Camera-type eye (tissue), 1 donor: Measurements from ENCODE around the gene CHRND. TPM values are rescaled to one million over a fixed set of nuclear protein-coding genes. Genes with fewer than 3 reads are reported as not detected.

Source experiments
- total RNA-seq: library from RNA; depleted of rRNA; stranded (reverse); fragments of >200 nt; gene quantifications from one replicate; pipeline ENCODE4 v1.2.3, GENCODE V29; 2014

CHRND gene
- 3.9 TPM for total RNA-seq

DNA sequence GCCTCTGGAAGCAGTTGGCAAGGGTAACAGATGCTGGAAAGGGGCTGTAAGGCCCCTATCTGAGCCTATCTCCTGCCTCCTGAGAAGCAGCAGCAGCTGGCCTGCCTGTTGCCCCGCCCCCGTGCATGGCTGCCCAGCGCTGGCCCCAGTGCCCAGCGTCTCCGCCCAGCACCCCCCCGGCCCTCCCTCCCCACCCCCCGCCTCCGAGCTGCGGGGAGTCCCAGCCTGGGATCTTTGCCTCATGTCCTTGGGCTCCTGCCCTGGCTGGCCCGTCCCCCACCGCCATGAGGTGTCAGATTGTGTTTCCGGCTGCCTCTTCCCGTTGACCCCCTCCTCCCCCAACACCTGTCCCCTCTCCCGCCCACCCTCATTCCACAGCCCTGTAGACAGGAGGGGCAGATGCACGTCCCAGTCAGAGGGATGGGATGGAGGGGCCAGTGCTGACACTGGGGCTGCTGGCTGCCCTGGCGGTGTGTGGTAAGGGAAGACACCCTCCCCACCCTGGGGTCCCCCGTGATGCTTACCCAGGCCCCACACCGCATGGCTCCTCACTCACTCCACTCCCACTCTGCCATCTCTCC, at the start of gene CHRND:
Gene CHRND (plus strand): TSS at position 370 of the 581 bp plus-strand sequence. CDS start 56 bp downstream, at position 426.

GRCh38 chr2:232487385-232488096, 38.4 kb upstream of the CHRND start, which contains the start of gene ECEL1:
ECEL1 (minus strand) TSS chr2:232487834; CDS start chr2:232486653, 1,181 bp downstream.

DNA sequence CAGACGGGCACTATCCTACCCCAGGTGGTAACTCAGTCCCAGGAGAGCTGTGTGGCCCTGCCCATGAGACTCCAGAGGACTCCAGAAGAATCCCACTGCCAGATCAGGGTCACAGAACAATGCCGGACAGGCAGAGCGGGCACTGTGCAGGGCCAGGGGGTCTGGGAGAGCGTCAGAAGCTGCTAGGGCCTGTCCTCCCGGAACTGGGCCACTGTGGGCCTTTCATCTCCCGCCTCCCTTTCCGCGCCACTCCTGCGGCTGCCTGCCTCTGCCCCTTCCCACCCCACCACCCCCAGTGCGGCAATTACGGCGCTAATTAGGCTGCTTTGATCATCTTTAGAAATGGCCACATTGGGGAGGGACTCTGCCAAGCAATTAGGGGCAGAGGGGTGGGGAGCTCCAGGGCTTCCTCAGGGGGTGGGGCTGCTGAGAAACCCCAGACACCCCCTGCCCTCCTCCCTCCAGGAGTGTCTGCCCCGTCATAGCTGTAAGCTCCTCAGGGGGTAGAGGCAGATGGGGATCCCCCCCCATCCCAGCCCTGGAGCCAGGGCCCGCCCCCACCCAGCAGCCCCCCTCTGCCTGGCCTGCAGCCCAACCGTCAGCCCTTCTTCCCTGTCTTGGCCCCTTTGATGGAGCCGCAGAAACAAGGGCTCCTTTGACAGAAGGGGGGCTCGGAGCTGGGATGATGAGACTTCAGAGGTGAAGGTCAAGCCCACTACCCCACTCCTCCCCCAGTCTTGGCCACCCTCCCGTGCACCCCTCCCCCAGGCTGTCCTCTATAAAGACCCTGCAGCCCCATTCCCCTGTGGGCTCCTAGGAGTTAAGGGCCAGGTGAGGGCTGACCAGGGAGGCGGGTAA, 6.2 kb upstream of the CHRND start, which contains the start of gene PRSS56:
Gene PRSS56 (plus strand): TSS at position 808 of the 858 bp plus-strand sequence. CDS start 211 bp downstream, outside the sequence.

DNA sequence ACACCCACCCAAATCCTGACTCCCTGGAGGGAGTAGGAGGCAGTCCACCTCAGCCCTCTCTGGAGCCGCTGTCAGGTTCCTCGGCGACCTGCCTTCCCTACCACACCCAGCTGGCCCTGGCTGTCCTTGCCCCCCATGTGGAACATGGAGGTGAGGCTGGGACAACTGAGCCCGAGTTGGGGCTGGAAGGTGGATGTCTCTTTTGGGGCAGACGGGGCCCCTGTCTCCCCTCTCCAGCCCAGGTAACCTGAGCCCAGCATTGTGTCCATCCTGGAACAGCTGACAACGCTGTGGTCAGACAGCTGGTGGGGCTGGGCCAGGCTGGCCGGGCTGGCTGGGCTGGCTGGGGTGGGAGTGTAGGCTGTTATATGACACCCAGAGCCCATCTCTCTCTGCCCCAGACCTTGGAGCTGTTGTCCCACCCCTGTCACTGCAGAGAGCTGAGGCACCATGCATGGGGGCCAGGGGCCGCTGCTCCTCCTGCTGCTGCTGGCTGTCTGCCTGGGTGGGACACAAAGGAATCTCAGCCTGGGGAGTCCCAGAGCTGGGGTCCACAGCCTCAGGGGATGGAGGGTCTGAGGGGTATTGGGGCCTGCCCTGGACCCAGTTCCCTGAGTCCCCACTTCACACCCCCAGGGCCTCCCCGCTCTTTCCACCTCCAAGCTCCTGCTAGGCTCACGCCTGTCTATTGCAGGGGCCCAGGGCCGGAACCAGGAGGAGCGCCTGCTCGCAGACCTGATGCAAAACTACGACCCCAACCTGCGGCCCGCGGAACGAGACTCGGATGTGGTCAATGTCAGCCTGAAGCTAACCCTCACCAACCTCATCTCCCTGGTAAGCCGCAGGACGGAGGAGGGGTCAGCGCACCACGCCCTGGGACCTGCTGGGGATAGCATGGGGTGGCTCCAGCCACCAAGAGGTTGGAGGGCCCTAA, 13.6 kb downstream of the CHRND start, which contains the start of gene CHRNG:
Gene CHRNG (plus strand): TSS at position 395 of the 934 bp plus-strand sequence. CDS start 56 bp downstream, at position 451.

GRCh38 chr2:232550354-232551249, 24.6 kb downstream of the CHRND start, which contains the start of the genes EIF4E2 and TIGD1:
EIF4E2 (plus strand) TSS chr2:232550689; CDS start chr2:232550725, 36 bp downstream.
TIGD1 (minus strand) TSS chr2:232550557; CDS start chr2:232549882, 675 bp downstream.

Other genes starting within 250 kb of the CHRND start
- not detected for gene ALPP, start 147.4 kb upstream of the CHRND start, total RNA-seq
- gene ALPG, start 119.3 kb upstream of the CHRND start, total RNA-seq, result not detected
- gene ALPI, start 70.0 kb upstream of the CHRND start, total RNA-seq, result not detected
- gene ECEL1, start 38.3 kb upstream of the CHRND start, total RNA-seq, result 19.0 TPM
- 9.6 TPM for gene PRSS56, start 5.8 kb upstream of the CHRND start, total RNA-seq
- gene CHRNG, start 13.5 kb downstream of the CHRND start, total RNA-seq, result 2.0 TPM
- 9.6 TPM for gene TIGD1, start 24.4 kb downstream of the CHRND start, total RNA-seq
- gene EIF4E2, start 24.5 kb downstream of the CHRND start, total RNA-seq, result 46.7 TPM
- gene EFHD1, start 107.4 kb downstream of the CHRND start, total RNA-seq, result 5.9 TPM
- gene GIGYF2, start 171.2 kb downstream of the CHRND start, total RNA-seq, result 168 TPM